GM19328 (cell line): Measurements from ENCODE around the gene ASB1.

Experiments used
- ATAC-seq: cut with Tn5 transposase; IDR thresholded peaks from one replicate; pipeline ENCODE4 v1.9.1; 2021; ENCODE audit warnings: mild to moderate bottlenecking, moderate library complexity; ENCODE audit not compliant: unreplicated experiment

Gene ASB1

DNA sequence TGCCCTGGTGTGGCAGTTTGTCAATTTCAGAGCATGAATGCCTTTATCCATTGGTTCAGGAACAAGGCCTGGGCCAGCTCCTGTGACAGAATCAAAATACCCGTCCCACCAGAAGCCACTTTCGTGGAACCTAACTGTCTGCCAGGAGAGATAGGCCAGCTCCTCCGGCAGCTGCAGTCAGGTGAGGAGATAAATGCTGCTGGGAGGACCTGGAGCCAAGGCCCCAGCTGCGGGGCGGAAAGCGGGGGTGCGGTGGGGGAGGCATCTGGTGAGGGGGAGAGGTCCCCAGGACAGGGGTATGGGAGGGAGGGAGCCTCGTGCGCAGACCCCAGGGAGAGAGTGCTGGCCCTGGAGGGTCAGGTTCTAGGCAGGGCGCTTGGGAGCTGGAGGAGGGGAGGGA, 4.4 kb upstream of the ASB1 start:
- ATAC-seq: no peak

- no peak for ATAC-seq
These were observed 3.8 kb upstream of the ASB1 start for GRCh38 chr2:238422940-238423339.

DNA sequence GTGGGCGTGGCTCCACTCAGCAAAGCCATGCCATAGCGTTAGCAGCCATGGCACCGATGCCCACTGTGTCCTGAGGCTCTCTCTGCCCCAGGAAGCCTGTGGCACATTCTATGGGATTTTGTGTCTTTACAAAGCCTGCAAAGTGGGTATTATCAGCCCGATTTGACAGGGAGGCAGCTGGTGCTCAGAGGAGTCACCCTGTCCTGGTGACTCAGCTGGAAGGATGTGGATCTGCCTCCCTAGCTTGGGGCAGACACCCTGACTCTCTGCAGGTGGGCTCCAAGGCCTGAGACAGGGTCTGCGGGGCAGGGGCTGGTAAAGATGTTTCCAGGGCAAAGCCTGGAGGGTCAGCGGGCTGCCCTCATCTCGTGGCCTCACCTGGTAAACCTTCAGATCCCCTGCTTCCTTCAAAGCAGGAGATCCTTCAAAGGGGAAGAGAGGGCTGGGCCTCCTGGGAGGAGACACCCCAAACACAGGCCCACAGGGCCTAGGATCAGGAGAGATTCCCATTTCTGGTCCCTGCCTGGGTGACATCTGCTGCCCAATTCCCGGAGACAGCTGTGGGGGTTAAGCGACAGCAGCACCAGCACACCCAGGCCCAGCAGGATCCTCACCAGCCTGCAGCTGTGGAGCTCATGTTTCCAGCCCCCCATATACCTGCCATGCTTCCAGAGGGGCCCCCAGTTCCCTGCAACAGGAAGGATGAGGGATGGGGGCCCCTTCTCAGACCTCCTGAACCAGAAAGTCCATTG, 3.0 kb upstream of the ASB1 start:
- ATAC-seq: no peak

DNA sequence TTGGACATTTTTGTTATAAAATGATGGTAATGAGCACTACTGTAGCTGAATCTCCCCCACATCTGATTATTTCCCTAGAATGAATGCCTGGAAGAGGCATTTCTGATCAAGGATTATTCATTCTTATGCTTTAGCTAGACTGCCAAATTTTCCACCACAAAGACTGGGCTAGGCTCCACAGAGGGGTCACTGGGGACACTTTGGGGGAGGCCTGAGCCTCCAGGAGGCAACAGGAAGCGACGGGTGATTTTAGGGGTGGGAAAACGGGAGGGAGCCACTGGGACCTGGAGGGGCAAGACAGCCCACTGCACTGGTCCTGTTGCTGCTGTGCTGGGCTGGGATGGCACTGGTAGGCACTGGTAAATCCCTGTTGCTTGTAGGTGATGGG, 2.4 kb upstream of the ASB1 start:
- ATAC-seq: no peak

DNA sequence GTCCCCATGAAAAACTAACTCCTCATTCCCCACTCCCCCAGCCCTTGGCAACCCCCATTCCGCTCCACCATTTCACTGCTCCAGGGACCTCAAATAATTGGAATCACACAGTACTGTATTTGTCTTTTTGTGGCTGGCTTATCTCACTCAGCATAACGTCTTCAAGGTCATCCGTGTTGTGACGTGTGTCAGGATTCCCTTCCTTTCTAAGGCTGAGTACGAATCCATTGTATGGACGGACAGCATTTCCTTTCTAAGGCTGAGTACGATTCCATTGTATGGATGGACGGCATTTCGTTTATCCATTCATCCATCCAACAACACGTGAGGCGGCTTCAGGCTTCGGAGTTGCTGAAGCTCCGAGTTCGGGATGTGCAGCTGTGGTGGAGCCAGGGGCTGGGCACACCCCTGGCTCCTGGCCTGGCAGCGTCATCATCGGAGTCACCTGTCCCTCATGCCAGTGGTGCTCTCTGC, 1.2 kb upstream of the ASB1 start:
- no peak for ATAC-seq

- ATAC-seq: peak; percentile 7
These were observed 654 bp upstream of the ASB1 start for GRCh38 chr2:238425979-238426567.

- ATAC-seq: peak; percentile 3
These were observed 872 bp downstream of the ASB1 start for GRCh38 chr2:238427435-238428162.

- ATAC-seq: no peak
These were observed 2.1 kb downstream of the ASB1 start for GRCh38 chr2:238428866-238429265.

GRCh38 chr2:238430781-238431180, 4.1 kb downstream of the ASB1 start:
- no peak for ATAC-seq

DNA sequence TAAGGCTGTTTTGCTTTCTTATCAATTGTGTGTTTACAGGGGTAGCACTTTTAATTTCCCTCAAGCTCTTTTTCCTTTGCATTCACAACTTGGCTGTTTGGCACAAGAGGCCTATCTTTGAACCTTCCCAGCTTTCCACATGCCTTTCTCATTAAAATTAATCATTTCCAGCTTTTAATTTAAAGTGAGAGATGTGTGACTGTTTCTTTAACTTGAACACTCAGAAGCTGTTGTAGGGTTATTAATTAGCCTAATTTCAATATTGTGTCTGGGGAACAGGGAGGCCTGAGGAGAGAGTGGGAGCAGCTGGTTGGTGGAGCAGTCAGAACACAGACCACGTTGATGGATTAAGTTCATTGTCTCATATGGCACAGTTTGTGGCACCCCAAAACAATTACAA, 4.7 kb downstream of the ASB1 start:
- ATAC-seq: no peak

- ATAC-seq: no peak
These were observed 6.7 kb downstream of the ASB1 start for GRCh38 chr2:238433300-238433915.

DNA sequence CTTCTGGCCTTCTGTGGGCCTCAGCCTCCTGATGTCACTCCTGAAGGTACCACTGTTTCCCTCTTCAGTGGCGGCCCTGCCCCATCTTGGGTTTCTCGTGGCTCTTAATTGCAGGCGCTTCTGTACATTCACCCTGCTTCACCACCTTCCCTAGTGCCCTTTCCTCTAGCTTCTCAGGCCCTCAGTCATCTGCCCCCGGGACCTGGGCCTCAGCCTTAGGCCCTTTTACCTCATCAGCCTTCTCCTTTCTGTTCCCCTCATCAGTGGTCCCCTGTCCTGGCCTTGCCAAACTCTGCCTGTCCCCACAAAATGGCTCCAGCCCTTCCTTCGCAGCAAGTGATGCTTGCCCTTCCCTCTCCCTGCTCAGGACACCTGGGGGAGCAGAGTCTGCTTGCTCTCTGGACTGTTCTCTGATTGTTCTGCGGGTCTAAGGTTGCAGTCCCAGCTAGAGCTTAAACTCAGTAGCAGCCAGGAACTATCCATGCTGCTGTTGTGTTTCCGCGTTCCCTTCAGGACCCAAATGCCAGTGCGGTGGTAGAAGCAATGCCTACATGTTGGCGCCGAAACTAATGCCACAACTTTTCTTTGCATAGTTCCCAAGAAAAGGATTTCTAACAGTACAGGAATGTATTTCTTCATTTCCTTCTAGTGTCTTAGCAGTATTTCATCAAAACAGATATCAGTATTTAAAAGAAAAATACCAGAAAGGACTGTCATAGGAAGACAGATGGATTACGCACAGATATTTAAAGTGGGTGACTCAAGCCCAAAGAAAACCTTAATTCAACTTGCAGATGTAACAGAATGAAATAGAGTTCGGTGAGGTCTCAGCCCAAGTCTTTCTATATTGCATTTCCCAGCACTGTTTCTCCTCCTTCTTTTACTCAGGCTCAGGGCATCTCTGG, 7.5 kb downstream of the ASB1 start:
- no peak for ATAC-seq

DNA sequence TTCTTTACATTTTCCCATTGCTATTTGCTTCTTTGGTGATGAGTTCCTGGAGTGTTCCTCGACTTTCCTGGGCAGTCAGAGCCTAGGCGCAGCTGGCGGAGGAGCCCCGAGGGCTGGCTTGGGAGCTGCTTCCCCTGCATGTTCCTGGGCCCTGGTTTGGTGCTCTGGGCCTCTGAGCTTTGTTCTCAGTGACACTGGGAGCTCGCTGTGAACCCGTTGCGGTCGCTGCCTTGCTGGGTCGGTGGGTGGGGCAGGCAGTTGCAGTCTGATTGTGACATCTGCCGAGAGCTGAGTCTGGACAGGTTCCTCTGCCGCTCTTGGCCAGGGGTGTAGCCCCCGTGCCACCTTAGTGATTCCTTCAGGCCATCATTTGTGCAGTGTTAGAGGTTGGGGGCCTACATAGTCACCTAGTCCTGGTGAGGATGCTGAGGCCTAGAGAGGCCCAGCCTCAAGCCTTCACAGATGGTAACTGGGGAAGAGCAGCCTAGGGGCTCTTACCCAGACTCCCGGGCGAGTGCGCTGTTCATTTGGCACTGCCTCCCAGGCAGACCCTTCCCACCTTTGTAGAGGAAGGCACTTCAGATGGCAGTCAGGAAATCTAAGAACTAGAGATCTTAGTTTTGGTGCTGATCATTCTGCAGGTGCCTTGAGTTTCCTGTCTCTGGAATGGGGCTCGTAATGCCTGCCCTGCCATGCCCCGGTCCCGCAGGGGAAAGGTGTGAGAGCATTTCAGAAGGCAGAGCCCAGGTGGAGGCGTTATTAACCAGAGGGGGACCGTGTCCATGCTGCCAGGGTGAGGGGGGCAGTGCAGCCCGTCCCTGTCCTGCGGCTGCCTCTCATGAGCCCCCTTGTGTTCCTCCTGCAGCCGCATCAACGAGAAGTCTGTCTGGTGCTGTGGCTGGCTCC, 8.4 kb downstream of the ASB1 start:
- ATAC-seq: no peak

DNA sequence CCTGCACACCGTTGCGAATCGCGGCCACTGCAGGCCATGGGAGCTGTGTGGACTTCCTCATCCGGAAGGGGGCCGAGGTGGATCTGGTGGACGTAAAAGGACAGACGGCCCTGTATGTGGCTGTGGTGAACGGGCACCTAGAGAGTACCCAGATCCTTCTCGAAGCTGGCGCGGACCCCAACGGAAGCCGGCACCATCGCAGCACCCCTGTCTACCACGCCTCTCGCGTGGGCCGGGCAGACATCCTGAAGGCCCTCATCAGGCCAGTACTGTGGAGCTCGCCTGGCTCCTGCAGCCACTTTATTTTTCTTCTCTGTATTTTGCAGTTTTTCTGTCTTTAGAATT, 9.0 kb downstream of the ASB1 start:
- ATAC-seq: no peak

GRCh38 chr2:238438856-238439849, 12.4 kb downstream of the ASB1 start:
- ATAC-seq: no peak

DNA sequence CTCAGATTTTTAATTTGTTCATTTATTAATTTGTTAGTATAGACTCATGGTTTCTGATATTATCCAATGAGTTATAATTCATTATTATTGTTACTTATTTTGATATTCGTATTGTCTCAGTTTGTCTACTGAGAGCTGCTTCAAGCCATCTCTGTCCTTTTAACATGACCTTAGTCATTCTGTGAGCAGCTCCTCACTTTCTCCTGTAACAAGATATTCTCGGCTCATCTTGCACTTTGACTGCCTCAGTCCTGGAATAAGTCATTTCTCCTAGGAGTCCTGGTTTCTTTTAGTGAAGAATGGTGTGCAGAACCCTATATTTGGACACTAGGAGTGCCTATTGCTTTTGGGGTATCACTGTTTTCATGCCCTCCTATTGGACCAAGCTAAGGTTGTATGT, 13.2 kb downstream of the ASB1 start:
- no peak for ATAC-seq

- no peak for ATAC-seq
These were observed 13.6 kb downstream of the ASB1 start for GRCh38 chr2:238440331-238440730.

- ATAC-seq: no peak
These were observed 14.0 kb downstream of the ASB1 start for GRCh38 chr2:238440767-238441166.
